HCT116 (cell line): ENCODE measurements around the gene CDKAL1. TPM values are rescaled to one million over a fixed set of nuclear protein-coding genes. Genes with fewer than 3 reads are reported as not detected.

Experiments used
- ATAC-seq: fragments of 200-7000 bp; cut with Tn5 transposase; 2 replicates; pipeline ENCODE4 v1.9.1; 2020; ENCODE audit warnings: mild to moderate bottlenecking, moderate library complexity
- BruUV-seq: library from RNA; stranded (reverse); fragments of 400-500 nt; replicated peaks from 2 replicates; lab custom pipeline; 2021; lab: Mats Ljungman, UMichigan
- CTCF ChIA-PET: fragments of 300-600 bp; sonication (Branson Sonifier 250); formaldehyde crosslinking; loops from one replicate; lab custom pipeline; 2021; ENCODE audit warnings: antibody characterized with exemption; lab: Charles Lee
- POLR2A ChIA-PET: fragments of 300-600, 350-600 bp; sonication (Branson Sonifier 250); formaldehyde crosslinking; loops from one replicate; lab custom pipeline; 2021; ENCODE audit warnings: antibody characterized with exemption; lab: Charles Lee
- RAD21 ChIA-PET, 2 experiments: fragments of 300-600 bp; sonication (Branson Sonifier 250); formaldehyde crosslinking; loops; one replicate each; lab custom pipeline; 2023; ENCODE audit warnings: low total read pairs in 2 of 2; ENCODE audit not compliant: uncharacterized antibody in 2 of 2, unreplicated experiment in 2 of 2, low non-redundant PET in 1 of 2; lab: Charles Lee
- DNase-seq: peaks from one replicate; pipeline ENCODE4 v3.0.0-alpha.2; 2010; ENCODE audit warnings: low read depth, low spot score
- H2AFZ ChIP-seq: fragments of 200-600 bp; shearing (Covaris generic), sonication (generic); 2 replicates; pipeline ENCODE4 v1.6.1; 2017; ENCODE audit warnings: low read depth, mixed run types, mixed read lengths, antibody characterized with exemption, low read length; ENCODE audit not compliant: poor library complexity, severe bottlenecking
- H3K27ac ChIP-seq: 2 replicates; pipeline ENCODE4 v1.5.1; 2012; ENCODE audit warnings: low read depth, low read length
- H3K27me3 ChIP-seq: fragments of 200-600 bp; sonication (generic); 2 replicates; pipeline ENCODE4 v1.6.1; 2016; ENCODE audit warnings: mixed run types, low read length, mixed read lengths; ENCODE audit not compliant: insufficient read depth
- H3K36me3 ChIP-seq, 2 experiments: fragments of 200-500 bp in 1 of 2; fragments of 200-600 bp in 1 of 2; sonication (Bioruptor generic) in 1 of 2; sonication (generic) in 1 of 2; 2 replicates each; pipeline versions ENCODE4 v1.5.1 to v1.6.1; 2014 to 2016; ENCODE audit warnings: low read length in 2 of 2, inconsistent platforms in 1 of 2, mixed read lengths in 1 of 2, mixed run types in 1 of 2; ENCODE audit not compliant: insufficient read depth in 2 of 2, control insufficient read depth in 1 of 2
- H3K4me1 ChIP-seq, 2 experiments: fragments of 200-600 bp in 1 of 2; sonication (generic) in 1 of 2; 2 replicates each; pipeline versions ENCODE4 v1.5.1 to v1.6.1; 2012 to 2017; ENCODE audit warnings: low read length in 2 of 2, inconsistent platforms in 1 of 2, mild to moderate bottlenecking in 1 of 2, mixed read lengths in 1 of 2, mixed run types in 1 of 2, moderate library complexity in 1 of 2; ENCODE audit not compliant: insufficient read depth in 2 of 2, control insufficient read depth in 1 of 2
- H3K4me2 ChIP-seq: fragments of 200-600 bp; sonication (generic); 2 replicates; pipeline ENCODE4 v1.6.1; 2017; ENCODE audit warnings: mixed run types, low read length, mixed read lengths
- H3K4me3 ChIP-seq, 2 experiments: fragments of 200-600 bp in 1 of 2; sonication (generic) in 1 of 2; replicated peaks in 1 of 2; 2 replicates each; pipeline ENCODE4 v1.5.1; 2011 to 2016; ENCODE audit warnings: low read length in 2 of 2, control low read depth in 1 of 2, low read depth in 1 of 2, mild to moderate bottlenecking in 1 of 2, mixed read lengths in 1 of 2, mixed run types in 1 of 2
- H3K79me2 ChIP-seq: fragments of 200-600 bp; sonication (generic); 2 replicates; pipeline ENCODE4 v1.6.1; 2017; ENCODE audit warnings: mild to moderate bottlenecking, mixed run types, low read length, moderate library complexity, mixed read lengths; ENCODE audit not compliant: insufficient read depth
- H3K9ac ChIP-seq: fragments of 200-600 bp; sonication (generic); 2 replicates; pipeline ENCODE4 v1.6.1; 2016; ENCODE audit warnings: low read length, mixed read lengths
- H3K9me2 ChIP-seq: fragments of 200-600 bp; sonication (generic), shearing (Covaris generic); 2 replicates; pipeline ENCODE4 v1.6.1; 2017; ENCODE audit warnings: mixed run types, mild to moderate bottlenecking, moderate library complexity; ENCODE audit not compliant: insufficient read depth
- H3K9me3 ChIP-seq, 2 experiments: fragments of 200-500 bp in 1 of 2; fragments of 200-600 bp in 1 of 2; sonication (Bioruptor generic) in 1 of 2; sonication (generic) in 1 of 2; 2 replicates each; pipeline ENCODE4 v1.6.1; 2014 to 2017; ENCODE audit warnings: low read length in 2 of 2, mixed read lengths in 2 of 2, inconsistent platforms in 1 of 2, low read depth in 1 of 2, mild to moderate bottlenecking in 1 of 2, mixed run types in 1 of 2, moderate library complexity in 1 of 2; ENCODE audit not compliant: control insufficient read depth in 1 of 2, insufficient read depth in 1 of 2
- H4K20me1 ChIP-seq: fragments of 200-600 bp; sonication (generic), shearing (Covaris generic); 2 replicates; pipeline ENCODE4 v1.6.1; 2017; ENCODE audit warnings: mixed run types, mild to moderate bottlenecking, moderate library complexity; ENCODE audit not compliant: insufficient read depth
- CEBPB ChIP-seq: IDR thresholded peaks from 2 replicates; pipeline ENCODE4 v1.6.1; 2012; ENCODE audit warnings: low read depth
- EGR1 ChIP-seq: IDR thresholded peaks from 2 replicates; pipeline ENCODE4 v1.6.1; 2012; ENCODE audit warnings: low read depth
- EZH2 ChIP-seq: fragments of 200-600 bp; sonication (generic); IDR thresholded peaks from 2 replicates; pipeline ENCODE4 v1.6.1; 2017; ENCODE audit warnings: antibody characterized with exemption, mixed run types
- JUND ChIP-seq: IDR thresholded peaks from 2 replicates; pipeline ENCODE4 v1.6.1; 2012
- RAD21 ChIP-seq: IDR thresholded peaks from 2 replicates; pipeline ENCODE4 v1.6.1; 2012; ENCODE audit warnings: low read depth, mild to moderate bottlenecking
- SP1 ChIP-seq: IDR thresholded peaks from 2 replicates; pipeline ENCODE4 v1.6.1; 2012; ENCODE audit warnings: low read depth
- SRF ChIP-seq: IDR thresholded peaks from 2 replicates; pipeline ENCODE4 v1.6.1; 2012; ENCODE audit warnings: low read depth
- ZNF274 ChIP-seq: fragments of 200-500 bp; sonication (Bioruptor generic); IDR thresholded peaks from 2 replicates; pipeline ENCODE4 v1.6.1; 2014; ENCODE audit warnings: mild to moderate bottlenecking, low read depth, low read length, inconsistent platforms
- intact Hi-C: fragments of 100-400 bp; cut with micrococcal nuclease; formaldehyde crosslinking; loops from 2 replicates; pipeline ENCODE4 v1.10.0; 2022
- total RNA-seq: library from RNA; stranded (reverse); gene quantifications from one replicate; pipeline ENCODE4 v1.2.1, GENCODE V29; 2021; ENCODE audit not compliant: unreplicated experiment
- TF ChIP-seq, protein P1 (sequence below): IDR thresholded peaks from 2 replicates; pipeline ENCODE4 v1.6.1; 2012

The CDKAL1 gene
- total RNA-seq, 1 experiment from 2014 or later = 14.9 TPM

DNA sequence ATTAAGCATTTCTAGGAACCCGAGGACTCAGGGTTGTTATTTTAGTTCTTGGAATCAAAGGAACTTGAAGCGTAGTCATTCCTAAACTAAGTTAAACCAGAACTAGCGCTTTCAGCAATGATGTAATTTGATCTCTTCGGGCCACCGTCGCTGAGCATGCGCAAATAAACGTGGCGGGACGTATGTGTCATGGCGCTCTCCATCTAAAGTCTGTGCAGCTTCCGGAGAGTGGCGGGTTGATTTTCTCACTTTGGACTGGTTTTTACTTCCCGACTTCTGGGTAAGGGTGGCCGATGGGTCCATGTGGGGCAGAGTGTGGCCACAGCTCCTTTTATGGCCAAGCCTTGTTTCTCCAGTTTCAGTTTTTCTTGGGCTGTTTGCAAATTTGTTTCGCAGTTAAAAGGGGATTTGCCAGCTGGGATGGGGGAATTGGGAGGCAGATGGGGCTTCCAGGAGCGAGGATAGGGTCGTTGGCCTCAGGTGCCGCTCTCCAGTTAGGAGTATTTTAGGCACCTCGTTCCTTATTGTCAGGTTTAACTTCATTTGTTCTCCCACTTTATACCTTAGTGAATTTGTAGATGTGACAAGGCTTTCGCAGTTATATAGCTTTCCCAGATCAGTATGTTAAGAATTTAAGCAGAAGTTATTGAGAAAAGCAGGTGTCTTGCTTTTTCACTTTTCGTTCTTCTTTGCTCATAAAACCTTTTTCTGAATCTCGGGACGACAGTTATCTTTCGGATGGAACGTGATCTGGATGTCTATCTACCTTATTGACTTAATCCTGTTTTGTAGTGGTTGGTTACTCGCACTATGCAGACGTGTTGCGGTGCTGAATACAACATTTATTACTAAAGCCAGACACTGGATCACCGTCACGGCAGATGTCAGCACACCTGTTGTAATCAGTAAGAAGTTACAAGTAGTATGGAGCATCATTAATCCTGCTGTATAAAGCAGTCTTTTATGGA is at the start of gene CDKAL1 (continued):
- TF ChIP-seq SP1 (peak; percentile 85), JUND (peak; percentile 15; the same call in 1 of the 2 replicates), ZNF274 (no peak), RAD21 (peak; percentile 2; the same call in 1 of the 2 replicates), SRF (0 out of 2 replicates have a peak, but pooled peaks have one; percentile 59), EZH2 (no peak), CEBPB (peak; percentile 58)
- TF ChIP-seq, protein P1, sequence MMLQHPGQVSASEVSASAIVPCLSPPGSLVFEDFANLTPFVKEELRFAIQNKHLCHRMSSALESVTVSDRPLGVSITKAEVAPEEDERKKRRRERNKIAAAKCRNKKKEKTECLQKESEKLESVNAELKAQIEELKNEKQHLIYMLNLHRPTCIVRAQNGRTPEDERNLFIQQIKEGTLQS = no peak

DNA sequence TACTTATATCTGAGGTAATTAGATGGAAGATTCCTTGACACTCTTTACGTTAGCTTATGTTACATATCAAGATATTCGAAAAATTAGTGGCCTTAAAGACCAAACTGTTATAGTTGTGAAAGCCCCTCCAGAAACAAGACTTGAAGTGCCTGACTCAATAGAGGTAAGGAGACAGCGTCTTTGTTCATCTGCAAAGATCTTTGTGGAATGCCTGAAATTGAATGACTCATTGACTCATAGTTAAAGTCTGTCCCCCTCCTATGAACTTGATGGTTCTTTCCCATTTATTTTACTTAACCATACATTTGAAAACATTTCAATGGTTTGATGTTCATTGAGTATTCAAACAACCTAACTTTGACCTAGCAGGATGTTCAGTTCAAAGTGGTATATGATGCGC is 47.6 kb upstream of the CDKAL1 start:
- Histone ChIP-seq H3K4me1 (no peaks in the 10 kb centered on the region), H3K9me3 (no peaks in the 10 kb centered on the region), H2AFZ (no peak overlapping the region), H3K4me3 (no peak overlapping the region), H3K27me3 (no peaks in the 10 kb centered on the region), H3K36me3 (peaks cover 48 to 51% of the 10 kb centered on the region in 2 experiments), H3K79me2 (0 out of 2 replicates have a peak, but pooled peaks cover 3% of the 10 kb centered on the region), H3K27ac (no peak overlapping the region), H3K4me2 (no peak overlapping the region), H3K9ac (no peak overlapping the region), H4K20me1 (no peaks in the 10 kb centered on the region), H3K9me2 (no peaks in the 10 kb centered on the region)
- no peak for ATAC-seq
- intact Hi-C loops = no loop called here
- POLR2A ChIA-PET = no interaction called here
- CTCF ChIA-PET = no interaction called here
- no TSS peak for BruUV-seq
- TF ChIP-seq EGR1 = no peak
- TF ChIP-seq ZNF274 = no peak
- RAD21 ChIA-PET = no interaction called here
- no peak for DNase-seq
